Mucosa of rectum (tissue), 2 donors: ENCODE results near the gene MATR3.
"Not testable (repeated sequence)": the region's sequence is repeated elsewhere in the genome, so short reads cannot be mapped to it uniquely, and the experiment has no call there.

Source experiments
- H3K27ac ChIP-seq, 2 donors: one replicate each; pipeline ENCODE4 v1.7.0; 2013; ENCODE audit warnings: inconsistent platforms in 2 of 2, low read depth in 2 of 2, low read length in 2 of 2
- H3K27me3 ChIP-seq, 2 donors: one replicate each; pipeline ENCODE4 v1.7.0; 2013; ENCODE audit warnings: low read length in 2 of 2; ENCODE audit not compliant: control insufficient read depth in 2 of 2, insufficient read depth in 2 of 2
- H3K36me3 ChIP-seq, 2 donors: one replicate each; pipeline ENCODE4 v1.7.0; 2013; ENCODE audit warnings: low read length in 2 of 2; ENCODE audit not compliant: control insufficient read depth in 2 of 2, insufficient read depth in 2 of 2
- H3K4me1 ChIP-seq, 2 donors: one replicate each; pipeline ENCODE4 v1.7.0; 2013; ENCODE audit warnings: low read length in 2 of 2, mild to moderate bottlenecking in 1 of 2; ENCODE audit not compliant: control insufficient read depth in 2 of 2, insufficient read depth in 2 of 2
- H3K4me3 ChIP-seq, 2 donors: one replicate each; pipeline ENCODE4 v1.7.0; 2013; ENCODE audit warnings: low read length in 2 of 2
- H3K9ac ChIP-seq, 2 donors: one replicate each; pipeline ENCODE4 v1.7.0; 2013; ENCODE audit warnings: low read length in 2 of 2, low read depth in 1 of 2, mild to moderate bottlenecking in 1 of 2
- H3K9me3 ChIP-seq, 2 donors: one replicate each; pipeline ENCODE4 v1.7.0; 2013; ENCODE audit warnings: low read length in 2 of 2; ENCODE audit not compliant: control insufficient read depth in 2 of 2
- donor health status: healthy.
- donor health status: Normal muscosa, but diverticular disease.

The MATR3 gene

GRCh38 chr5:139308797-139309196 lies 15.3 kb downstream of the MATR3 start:
- H3K9ac ChIP-seq = no peak overlapping the region
- peaks cover 0 to 2% of the 10 kb centered on the region in 2 donors for H3K36me3 ChIP-seq
- no peaks in the 10 kb centered on the region for H3K9me3 ChIP-seq
- no peaks in the 10 kb centered on the region for H3K27me3 ChIP-seq
- peaks cover 5 to 12% of the 10 kb centered on the region in 2 donors for H3K4me1 ChIP-seq
- H3K4me3 ChIP-seq = no peak overlapping the region
- H3K27ac ChIP-seq = no peak overlapping the region

- not testable (repeated sequence) for H3K27ac ChIP-seq, H3K9ac ChIP-seq, H3K36me3 ChIP-seq, H3K9me3 ChIP-seq, H3K4me3 ChIP-seq, H3K4me1 ChIP-seq, H3K27me3 ChIP-seq
Observed at GRCh38 chr5:139310715-139311186, 17.2 kb downstream of the MATR3 start.

GRCh38 chr5:139312075-139312474 lies 18.5 kb downstream of the MATR3 start:
- Histone ChIP-seq H3K27me3 (no peaks in the 10 kb centered on the region), H3K9me3 (no peaks in the 10 kb centered on the region), H3K9ac (no peak overlapping the region), H3K36me3 (peaks cover 15 to 19% of the 10 kb centered on the region in 2 donors), H3K4me3 (no peak overlapping the region), H3K27ac (no peak overlapping the region), H3K4me1 (peaks cover 2 to 4% of the 10 kb centered on the region in 2 donors)

- Histone ChIP-seq H3K27me3 (no peaks in the 10 kb centered on the region), H3K9ac (no peak overlapping the region), H3K9me3 (no peaks in the 10 kb centered on the region), H3K36me3 (peaks cover 31 to 39% of the 10 kb centered on the region in 2 donors), H3K4me1 (peaks cover 2 to 4% of the 10 kb centered on the region in 2 donors), H3K4me3 (no peak overlapping the region), H3K27ac (no peak overlapping the region)
Observed at GRCh38 chr5:139314276-139314675, 20.7 kb downstream of the MATR3 start.

GRCh38 chr5:139315056-139315615 lies 21.6 kb downstream of the MATR3 start:
- H3K27me3 ChIP-seq = no peaks in the 10 kb centered on the region
- peaks cover 37 to 41% of the 10 kb centered on the region in 2 donors for H3K36me3 ChIP-seq
- H3K9me3 ChIP-seq = no peaks in the 10 kb centered on the region
- H3K4me1 ChIP-seq = peaks cover 2% of the 10 kb centered on the region in 2 donors
- H3K9ac ChIP-seq = no peak overlapping the region
- H3K27ac ChIP-seq = no peak overlapping the region
- no peak overlapping the region for H3K4me3 ChIP-seq

GRCh38 chr5:139335811-139336210 lies 42.3 kb downstream of the MATR3 start:
- Histone ChIP-seq H3K9ac (no peak overlapping the region), H3K4me1 (peaks cover 0 to under 1% of the 10 kb centered on the region in 2 donors), H3K36me3 (peaks cover 11 to 12% of the 10 kb centered on the region in 2 donors), H3K9me3 (no peaks in the 10 kb centered on the region), H3K4me3 (no peak overlapping the region), H3K27me3 (no peaks in the 10 kb centered on the region), H3K27ac (no peak overlapping the region)

GRCh38 chr5:139340051-139340450 lies 46.5 kb downstream of the MATR3 start:
- Histone ChIP-seq H3K9ac (no peak overlapping the region), H3K4me1 (peaks cover 18 to 25% of the 10 kb centered on the region in 2 donors), H3K27me3 (no peaks in the 10 kb centered on the region), H3K36me3 (no peaks in the 10 kb centered on the region), H3K4me3 (no peak overlapping the region), H3K9me3 (no peaks in the 10 kb centered on the region), H3K27ac (no peak overlapping the region)

- H3K9me3 ChIP-seq = no peaks in the 10 kb centered on the region
- H3K4me1 ChIP-seq = peaks cover 18 to 25% of the 10 kb centered on the region in 2 donors
- no peaks in the 10 kb centered on the region for H3K36me3 ChIP-seq
- no peaks in the 10 kb centered on the region for H3K27me3 ChIP-seq
- peak overlapping the region; percentile 35 to 95 for H3K9ac ChIP-seq
- H3K27ac ChIP-seq = peak overlapping the region in 1 of 2 donors; percentile 100
- peak overlapping the region; percentile 99 for H3K4me3 ChIP-seq
Observed at GRCh38 chr5:139341187-139341688, 47.7 kb downstream of the MATR3 start.

GRCh38 chr5:139341689-139342422 lies 48.3 kb downstream of the MATR3 start, which contains the start of gene PAIP2:
TSS of gene PAIP2 (plus strand) at chr5:139341854. CDS start at chr5:139363785, 21,931 bp downstream.
- Histone ChIP-seq H3K36me3 (no peaks in the 10 kb centered on the region), H3K4me1 (peaks cover 18 to 25% of the 10 kb centered on the region in 2 donors), H3K27me3 (no peaks in the 10 kb centered on the region)

GRCh38 chr5:139342423-139342723 lies 48.8 kb downstream of the MATR3 start:
- Histone ChIP-seq H3K27me3 (no peaks in the 10 kb centered on the region), H3K4me3 (peak overlapping the region; percentile 99), H3K4me1 (peaks cover 18 to 25% of the 10 kb centered on the region in 2 donors), H3K27ac (peak overlapping the region; percentile 98 to 100), H3K9me3 (no peaks in the 10 kb centered on the region), H3K36me3 (no peaks in the 10 kb centered on the region), H3K9ac (peak overlapping the region; percentile 95 to 100)

More at GRCh38 chr5:139341689-139342422, 48.3 kb downstream of the MATR3 start, which contains the start of gene PAIP2:
- Histone ChIP-seq H3K27ac (peak within 1 kb of the TSS; percentile 98 to 100), H3K9ac (peak within 1 kb of the TSS; percentile 95 to 100), H3K4me3 (peak within 1 kb of the TSS; percentile 99), H3K9me3 (no peaks in the 10 kb centered on the region)
